H1 (cell line): ENCODE data around the gene RHO. TPM values are rescaled to one million over a fixed set of nuclear protein-coding genes. Genes with fewer than 3 reads are reported as not detected.
"Not testable (repeated sequence)": the region's sequence is repeated elsewhere in the genome, so short reads cannot be mapped to it uniquely, and the experiment has no call there.

Experiments
- CTCF ChIA-PET: fragments of 300-600 bp; sonication (Branson Sonifier 250); formaldehyde crosslinking; loops from one replicate; lab custom pipeline; 2021; ENCODE audit not compliant: partially characterized antibody; lab: Charles Lee
- POLR2A ChIA-PET: fragments of 300-600 bp; sonication (Branson Sonifier 250); formaldehyde crosslinking; loops from one replicate; lab custom pipeline; 2021; ENCODE audit warnings: inconsistent platforms; ENCODE audit not compliant: partially characterized antibody; lab: Charles Lee
- DNase-seq, 2 experiments: peaks; one replicate each; pipeline versions ENCODE4 v3.0.0 to v3.0.0-alpha.2; 2010 to 2022; ENCODE audit warnings: low spot score in 2 of 2, low read depth in 1 of 2, mixed read lengths in 1 of 2
- FAIRE-seq: peaks from 2 replicates; lab custom pipeline; 2011; peaks lifted over from hg19 to GRCh38; lab: Jason Lieb, UNC
- H2AFZ ChIP-seq: 2 replicates; pipeline ENCODE4 v1.8.1; 2012; ENCODE audit warnings: low read length, inconsistent platforms
- H2AK5ac ChIP-seq: 2 replicates; pipeline ENCODE4 v1.6.1; 2013; ENCODE audit warnings: low read depth, low read length
- H2BK120ac ChIP-seq: replicated peaks from 2 replicates; pipeline ENCODE3; 2013; ENCODE audit warnings: low read depth, low read length, inconsistent platforms
- H2BK12ac ChIP-seq: 2 replicates; pipeline ENCODE4 v1.6.1; 2013; ENCODE audit warnings: low read depth, low read length
- H2BK15ac ChIP-seq: 2 replicates; pipeline ENCODE4 v1.6.1; 2013; ENCODE audit warnings: low read length
- H2BK20ac ChIP-seq: 2 replicates; pipeline ENCODE4 v1.6.1; 2013; ENCODE audit warnings: low read length
- H2BK5ac ChIP-seq: 2 replicates; pipeline ENCODE4 v1.6.1; 2013; ENCODE audit warnings: low read depth, low read length
- H3K14ac ChIP-seq: 2 replicates; pipeline ENCODE4 v1.6.1; 2013; ENCODE audit warnings: inconsistent platforms; ENCODE audit not compliant: insufficient read length
- H3K18ac ChIP-seq: 2 replicates; pipeline ENCODE4 v1.6.1; 2013; ENCODE audit warnings: low read length; ENCODE audit errors: extremely low read depth
- H3K23ac ChIP-seq: 2 replicates; pipeline ENCODE4 v1.6.1; 2013; ENCODE audit warnings: inconsistent platforms; ENCODE audit not compliant: insufficient read length
- H3K23me2 ChIP-seq: 2 replicates; pipeline ENCODE4 v1.6.1; 2013; ENCODE audit warnings: low read depth, low read length
- H3K27ac ChIP-seq: 2 replicates; pipeline ENCODE4 v1.6.1; 2011; ENCODE audit warnings: low read depth, low read length, inconsistent platforms
- H3K27me3 ChIP-seq, 4 experiments: replicated peaks in 1 of 4; 1 replicate in 1 of 4; 2 replicates in 3 of 4; pipeline versions ENCODE4 v1.6.1 to v1.8.1; 2011 to 2013; ENCODE audit warnings: low read length in 3 of 4, mild to moderate bottlenecking in 3 of 4, inconsistent platforms in 2 of 4, mixed read lengths in 2 of 4, moderate library complexity in 1 of 4; ENCODE audit not compliant: control insufficient read depth in 3 of 4, insufficient read depth in 3 of 4; ENCODE audit errors: extremely low read depth in 1 of 4
- H3K36me3 ChIP-seq, 4 experiments: 2 replicates each; pipeline versions ENCODE4 v1.6.1 to v1.8.1; 2011 to 2013; ENCODE audit warnings: mild to moderate bottlenecking in 4 of 4, low read length in 3 of 4, moderate library complexity in 2 of 4, control low read depth in 1 of 4, inconsistent platforms in 1 of 4; ENCODE audit not compliant: insufficient read depth in 4 of 4, control insufficient read depth in 2 of 4
- H3K4ac ChIP-seq: replicated peaks from 2 replicates; pipeline ENCODE3; 2013; ENCODE audit warnings: low read length, low read depth, mixed read lengths, inconsistent platforms; ENCODE audit not compliant: insufficient read length
- H3K4me1 ChIP-seq, 4 experiments: replicated peaks in 1 of 4; 1 replicate in 1 of 4; 2 replicates in 3 of 4; pipeline versions ENCODE4 v1.6.1 to v1.8.1; 2011 to 2013; ENCODE audit warnings: low read length in 3 of 4, inconsistent platforms in 2 of 4, mixed read lengths in 1 of 4; ENCODE audit not compliant: insufficient read depth in 4 of 4, control insufficient read depth in 3 of 4
- H3K4me2 ChIP-seq, 2 experiments: 2 replicates each; pipeline versions ENCODE4 v1.6.1 to v1.8.1; 2011 to 2013; ENCODE audit warnings: low read depth in 2 of 2, low read length in 2 of 2, control low read depth in 1 of 2, inconsistent platforms in 1 of 2, mild to moderate bottlenecking in 1 of 2; ENCODE audit not compliant: insufficient read depth in 1 of 2
- H3K4me3 ChIP-seq, 4 experiments: fragments of 200-600, 300-600 bp in 1 of 4; sonication (generic), shearing (Covaris generic), sonication (Bioruptor Twin) in 1 of 4; 2 replicates each; pipeline versions ENCODE4 v1.5.1 to v1.8.1; 2011 to 2016; ENCODE audit warnings: low read length in 4 of 4, low read depth in 3 of 4, control low read depth in 2 of 4, inconsistent platforms in 2 of 4, mild to moderate bottlenecking in 2 of 4, mixed read lengths in 1 of 4, moderate library complexity in 1 of 4; ENCODE audit not compliant: insufficient read depth in 2 of 4; ENCODE audit errors: extremely low read depth in 1 of 4
- H3K56ac ChIP-seq: replicated peaks from 2 replicates; pipeline ENCODE3; 2013; ENCODE audit warnings: low read depth, mild to moderate bottlenecking, mixed read lengths, low read length, inconsistent platforms; ENCODE audit not compliant: insufficient read length
- H3K79me1 ChIP-seq: 2 replicates; pipeline ENCODE4 v1.6.1; 2013; ENCODE audit warnings: low read depth, low read length, control low read depth
- H3K79me2 ChIP-seq, 2 experiments: 2 replicates each; pipeline versions ENCODE4 v1.6.1 to v1.8.1; 2012 to 2013; ENCODE audit warnings: low read length in 2 of 2, mild to moderate bottlenecking in 2 of 2, inconsistent platforms in 1 of 2; ENCODE audit not compliant: insufficient read depth in 2 of 2, control insufficient read depth in 1 of 2
- H3K9ac ChIP-seq, 4 experiments: replicated peaks in 1 of 4; 1 replicate in 1 of 4; 2 replicates in 3 of 4; pipeline versions ENCODE4 v1.6.1 to v1.8.1; 2011 to 2013; ENCODE audit warnings: low read depth in 3 of 4, low read length in 3 of 4, control low read depth in 2 of 4, mild to moderate bottlenecking in 2 of 4, moderate library complexity in 2 of 4, inconsistent platforms in 1 of 4; ENCODE audit errors: extremely low read depth in 1 of 4
- H3K9me3 ChIP-seq, 2 experiments: 2 replicates each; pipeline versions ENCODE4 v1.6.1 to v1.8.1; 2012 to 2013; ENCODE audit warnings: mild to moderate bottlenecking in 2 of 2, moderate library complexity in 2 of 2, control low read depth in 1 of 2, inconsistent platforms in 1 of 2, low read depth in 1 of 2, low read length in 1 of 2, mixed read lengths in 1 of 2; ENCODE audit not compliant: insufficient read depth in 2 of 2
- H4K20me1 ChIP-seq, 2 experiments: replicated peaks in 1 of 2; 2 replicates each; pipeline versions ENCODE3 to v1.8.1; 2011 to 2013; ENCODE audit warnings: inconsistent platforms in 2 of 2, low read length in 2 of 2, mild to moderate bottlenecking in 1 of 2; ENCODE audit not compliant: insufficient read depth in 2 of 2, control insufficient read depth in 1 of 2
- H4K5ac ChIP-seq: 2 replicates; pipeline ENCODE4 v1.6.1; 2013; ENCODE audit warnings: low read length, low read depth, mixed read lengths, inconsistent platforms; ENCODE audit not compliant: insufficient read length
- H4K8ac ChIP-seq: 2 replicates; pipeline ENCODE4 v1.8.0; 2013; ENCODE audit warnings: mild to moderate bottlenecking, moderate library complexity, low read length, inconsistent platforms; ENCODE audit not compliant: insufficient read depth; ENCODE audit errors: extremely low read depth
- H4K91ac ChIP-seq: replicated peaks from 2 replicates; pipeline ENCODE3; 2013; ENCODE audit warnings: low read length, mixed read lengths, inconsistent platforms; ENCODE audit not compliant: insufficient read length
- WGBS, 2 experiments: shearing (Covaris generic) in 1 of 2; methylation state at CpG; one replicate each; pipeline versions ENCODE4 v1.1.6 to v1.1.7; 2013 to 2015; ENCODE audit warnings: low lambda C conversion rate in 2 of 2, mixed read lengths in 2 of 2, inconsistent platforms in 1 of 2, low coverage in 1 of 2, missing lambda C conversion rate in 1 of 2; ENCODE audit not compliant: insufficient replicate concordance in 2 of 2, insufficient coverage in 1 of 2, insufficient read length in 1 of 2; ENCODE audit errors: extremely low coverage in 1 of 2, missing lambda C conversion rate in 1 of 2; 5-methylcytosine and 5-hydroxymethylcytosine counted together
- polyA plus RNA-seq, 7 experiments: library from polyadenylated mRNA; depleted of rRNA in 3 of 7; stranded (reverse) in 5 of 7; unstranded in 2 of 7; fragments of >200 nt in 5 of 7; fragments of 200-250 nt in 2 of 7; gene quantifications; 1 replicate in 5 of 7; 2 replicates in 1 of 7; 4 replicates in 1 of 7; pipeline versions ENCODE4 v1.2.1 to v1.2.3, GENCODE V29; 2011 to 2013; ENCODE audit warnings: missing spikeins in 2 of 7, mixed read lengths in 2 of 7
- total RNA-seq: library from RNA; stranded (reverse); fragmentation: NEBNext Ultra II Directional; extraction: Animal tissue kit (Norgen Biotek cat#: 25700); gene quantifications from 2 replicates; pipeline ENCODE4 v1.2.1, GENCODE V29; 2021

Gene RHO
- total and polyA plus RNA-seq, 2 of the 8 experiments (the other 6 are each of a cell fraction or from before 2014, with no cell fraction given) = not detected

DNA sequence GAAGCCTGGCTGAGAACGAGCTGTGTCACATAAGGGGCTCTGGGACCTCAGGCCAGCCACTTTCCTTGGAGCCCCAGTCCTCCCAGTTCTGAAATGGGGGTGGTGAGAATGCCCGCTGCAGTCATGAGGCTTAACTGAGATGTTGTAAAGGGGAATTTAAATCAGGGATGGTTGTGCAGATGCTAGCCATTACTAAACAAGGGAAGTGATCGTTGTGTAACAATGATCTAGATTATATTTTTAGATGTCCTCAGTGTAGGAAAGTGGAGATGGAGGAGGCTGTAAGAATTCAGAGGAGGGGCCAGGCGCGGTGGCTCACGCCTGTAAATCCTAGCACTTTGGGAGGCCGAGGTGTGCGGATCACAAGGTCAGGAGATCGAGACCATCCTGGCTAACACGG is 39.2 kb upstream of the RHO start:
- H2BK12ac ChIP-seq, H4K20me1 ChIP-seq, H4K5ac ChIP-seq, H3K14ac ChIP-seq, H2BK20ac ChIP-seq, H3K36me3 ChIP-seq, H3K23ac ChIP-seq, POLR2A ChIA-PET, H2BK120ac ChIP-seq, H4K91ac ChIP-seq, H2BK5ac ChIP-seq, H2AFZ ChIP-seq, H3K18ac ChIP-seq, H3K4ac ChIP-seq, H3K9ac ChIP-seq, H3K23me2 ChIP-seq, H2AK5ac ChIP-seq, DNase-seq, H3K79me1 ChIP-seq, H3K27ac ChIP-seq, H3K27me3 ChIP-seq, FAIRE-seq, H3K4me3 ChIP-seq, H3K56ac ChIP-seq, H2BK15ac ChIP-seq, H3K4me2 ChIP-seq, H3K9me3 ChIP-seq, H4K8ac ChIP-seq, H3K79me2 ChIP-seq: not testable (repeated sequence)
- 92% methylated on average over 10 of the region's 10 CpGs; no CpG with 5 or more reads in 1 of the 2 experiments for WGBS, 2 experiments
- H3K4me1 ChIP-seq = peaks cover 5 to 17% (median 7%) of the 10 kb centered on the region in 4 experiments; a peak in 6 of 7 replicates
- CTCF ChIA-PET = interaction anchor here (0.6 to 11.2 kb wide), 15 partner anchors 17 to 336 kb away, joined by 3 to 93 read pairs (median 8); no protein-coding TSS in a partner anchor
